ENCODE data around the gene PTPRT. TPM values are rescaled to one million over a fixed set of nuclear protein-coding genes. Genes with fewer than 3 reads are reported as not detected.

PTPRT gene
- total RNA-seq, 2 donors from 2014 or later: not detected

DNA sequence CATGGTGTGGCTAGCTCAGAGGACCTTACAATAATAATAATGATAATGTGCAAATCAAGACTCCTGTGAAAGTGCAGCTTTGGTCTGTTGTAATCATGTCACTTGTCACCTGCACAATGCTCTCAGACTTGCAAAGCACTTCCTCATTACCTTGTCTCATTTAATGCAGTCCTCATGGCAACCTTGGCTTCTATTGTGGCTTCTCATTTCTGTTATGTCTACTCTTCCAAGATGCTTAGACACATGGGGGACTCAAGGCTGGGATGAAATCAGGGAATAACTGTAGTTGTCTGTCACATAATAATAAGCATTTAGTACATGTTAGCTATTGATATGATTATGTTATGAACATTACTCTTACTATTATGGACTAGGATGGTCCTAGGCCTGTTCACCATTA, 484.2 kb downstream of the PTPRT start:
- H3K9me3 ChIP-seq: no peaks in the 10 kb centered on the region
- DNase-seq (ENCODE audit: low spot score): no peak

DNA sequence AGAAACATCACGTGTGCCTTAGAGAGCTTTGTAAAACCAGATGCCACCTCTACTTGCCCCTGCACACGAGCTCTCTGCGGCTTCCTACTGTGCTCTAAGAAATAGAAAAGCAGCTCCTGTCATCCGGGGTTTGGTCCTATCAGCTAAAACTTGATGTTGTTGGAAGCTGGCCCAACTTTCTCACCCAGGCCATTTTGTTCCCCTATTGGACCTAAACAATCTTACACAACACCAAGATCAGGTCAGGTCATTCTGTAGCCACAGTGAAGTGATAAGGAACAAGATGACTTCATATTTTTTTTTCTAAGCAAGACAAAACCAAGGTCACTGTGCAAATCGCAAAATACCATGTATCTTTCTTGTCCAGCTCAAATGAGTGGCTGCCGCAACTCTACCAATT, 486.0 kb downstream of the PTPRT start:
- H3K27ac ChIP-seq: no peak overlapping the region
- DNase-seq (ENCODE audit: low spot score) (no peak), ATAC-seq (ENCODE audit: insufficient number of reproducible peaks, low FRiP score, low read depth) (no peak)
- no peaks in the 10 kb centered on the region for H3K4me1 ChIP-seq (ENCODE audit: control insufficient read depth in 1 of 2, low read depth in 2 of 2)
- no peaks in the 10 kb centered on the region for H3K9me3 ChIP-seq
- no peak overlapping the region for H3K4me3 ChIP-seq
- no peaks in the 10 kb centered on the region for H3K36me3 ChIP-seq
- TF ChIP-seq, protein P1, sequence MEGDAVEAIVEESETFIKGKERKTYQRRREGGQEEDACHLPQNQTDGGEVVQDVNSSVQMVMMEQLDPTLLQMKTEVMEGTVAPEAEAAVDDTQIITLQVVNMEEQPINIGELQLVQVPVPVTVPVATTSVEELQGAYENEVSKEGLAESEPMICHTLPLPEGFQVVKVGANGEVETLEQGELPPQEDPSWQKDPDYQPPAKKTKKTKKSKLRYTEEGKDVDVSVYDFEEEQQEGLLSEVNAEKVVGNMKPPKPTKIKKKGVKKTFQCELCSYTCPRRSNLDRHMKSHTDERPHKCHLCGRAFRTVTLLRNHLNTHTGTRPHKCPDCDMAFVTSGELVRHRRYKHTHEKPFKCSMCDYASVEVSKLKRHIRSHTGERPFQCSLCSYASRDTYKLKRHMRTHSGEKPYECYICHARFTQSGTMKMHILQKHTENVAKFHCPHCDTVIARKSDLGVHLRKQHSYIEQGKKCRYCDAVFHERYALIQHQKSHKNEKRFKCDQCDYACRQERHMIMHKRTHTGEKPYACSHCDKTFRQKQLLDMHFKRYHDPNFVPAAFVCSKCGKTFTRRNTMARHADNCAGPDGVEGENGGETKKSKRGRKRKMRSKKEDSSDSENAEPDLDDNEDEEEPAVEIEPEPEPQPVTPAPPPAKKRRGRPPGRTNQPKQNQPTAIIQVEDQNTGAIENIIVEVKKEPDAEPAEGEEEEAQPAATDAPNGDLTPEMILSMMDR (IDR thresholded peaks at IDR 0.05): no peak
- no peaks in the 10 kb centered on the region for H3K27me3 ChIP-seq (replicated peaks; ENCODE audit: insufficient read depth)

More for the DNA sequence above, 484.2 kb downstream of the PTPRT start:
- H3K4me1 ChIP-seq (ENCODE audit: control insufficient read depth in 1 of 2, low read depth in 2 of 2): no peaks in the 10 kb centered on the region
- no peak overlapping the region for H3K4me3 ChIP-seq
- H3K27me3 ChIP-seq (replicated peaks; ENCODE audit: insufficient read depth): no peaks in the 10 kb centered on the region
- H3K36me3 ChIP-seq: no peaks in the 10 kb centered on the region
- TF ChIP-seq, protein P1 (IDR thresholded peaks at IDR 0.05): no peak
- no peak overlapping the region for H3K27ac ChIP-seq
- no peak for ATAC-seq (ENCODE audit: insufficient number of reproducible peaks, low FRiP score, low read depth)

DNA sequence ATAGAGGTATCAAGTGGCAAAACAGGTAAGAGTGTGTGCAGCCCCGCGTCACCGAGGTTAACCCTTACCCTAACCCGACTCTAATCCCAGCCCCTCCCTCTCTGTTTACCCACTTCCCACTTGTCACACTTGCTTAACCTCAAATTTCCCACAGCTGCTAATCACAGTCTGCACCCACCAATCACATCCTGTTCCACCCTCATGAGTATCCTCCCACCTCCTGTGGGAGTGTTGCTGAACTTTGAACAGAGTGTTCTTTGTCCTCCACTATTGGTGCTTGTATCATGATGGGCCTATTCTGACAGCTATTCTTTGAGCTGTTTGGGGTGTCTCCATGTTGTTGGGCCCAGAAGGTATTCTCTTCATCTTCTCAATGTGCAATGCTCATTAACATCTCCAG, 487.8 kb downstream of the PTPRT start:
- Histone ChIP-seq H3K4me3 (no peak overlapping the region), H3K27me3 (replicated peaks; ENCODE audit: insufficient read depth) (no peaks in the 10 kb centered on the region), H3K36me3 (no peaks in the 10 kb centered on the region), H3K27ac (no peak overlapping the region), H3K4me1 (ENCODE audit: control insufficient read depth in 1 of 2, low read depth in 2 of 2) (no peaks in the 10 kb centered on the region), H3K9me3 (no peaks in the 10 kb centered on the region)
- no peak for DNase-seq (ENCODE audit: low spot score)
- TF ChIP-seq, protein P1 (IDR thresholded peaks at IDR 0.05): no peak
- ATAC-seq (ENCODE audit: insufficient number of reproducible peaks, low FRiP score, low read depth): no peak

DNA sequence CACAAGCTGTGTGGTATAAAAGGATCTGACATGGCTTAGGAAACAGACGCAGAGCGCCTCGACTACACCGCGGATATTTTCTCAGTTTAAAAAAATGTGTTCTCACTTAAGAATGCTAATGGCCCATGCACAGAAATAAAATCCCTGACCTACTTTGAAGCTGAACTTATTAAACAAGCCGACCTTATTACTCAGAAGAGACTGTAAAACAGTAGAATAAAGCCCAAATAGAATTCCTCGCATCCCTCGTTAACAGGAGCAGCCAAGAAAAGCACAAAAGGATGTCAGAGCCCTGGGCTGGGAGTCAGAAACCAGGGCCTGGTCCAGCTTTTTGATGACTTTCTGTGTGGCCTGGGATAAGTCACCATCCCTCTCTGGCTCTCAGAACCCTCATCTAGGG, 489.3 kb downstream of the PTPRT start:
- H3K4me1 ChIP-seq (ENCODE audit: control insufficient read depth in 1 of 2, low read depth in 2 of 2): no peaks in the 10 kb centered on the region
- no peak overlapping the region for H3K4me3 ChIP-seq
- no peak overlapping the region for H3K27ac ChIP-seq
- no peak for DNase-seq (ENCODE audit: low spot score)
- TF ChIP-seq, protein P1 (IDR thresholded peaks at IDR 0.05): no peak
- no peak for ATAC-seq (ENCODE audit: insufficient number of reproducible peaks, low FRiP score, low read depth)
- no peaks in the 10 kb centered on the region for H3K9me3 ChIP-seq
- no peaks in the 10 kb centered on the region for H3K36me3 ChIP-seq
- no peaks in the 10 kb centered on the region for H3K27me3 ChIP-seq (replicated peaks; ENCODE audit: insufficient read depth)

DNA sequence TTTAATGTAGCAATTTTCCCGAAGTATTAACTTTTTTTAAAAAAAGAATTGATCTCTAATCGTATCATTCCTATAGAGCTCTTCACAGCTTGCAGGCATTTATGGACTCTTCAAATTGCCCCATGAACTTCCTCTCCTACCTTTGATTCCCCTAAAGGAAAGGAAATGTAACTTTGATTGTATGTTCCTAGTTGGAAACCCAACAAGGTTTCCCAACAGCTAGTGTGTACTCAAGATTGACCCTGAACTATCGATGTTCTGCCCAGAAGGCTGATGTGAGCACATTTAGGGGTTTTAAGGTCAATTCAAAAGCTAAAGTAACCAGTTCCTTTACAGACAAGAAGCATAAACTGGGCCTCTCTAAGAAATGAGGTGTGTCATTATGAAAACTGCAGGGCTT, 491.7 kb downstream of the PTPRT start:
- Histone ChIP-seq H3K27me3 (replicated peaks; ENCODE audit: insufficient read depth) (no peaks in the 10 kb centered on the region), H3K36me3 (no peaks in the 10 kb centered on the region), H3K9me3 (no peaks in the 10 kb centered on the region), H3K4me1 (ENCODE audit: control insufficient read depth in 1 of 2, low read depth in 2 of 2) (no peaks in the 10 kb centered on the region), H3K27ac (no peak overlapping the region), H3K4me3 (no peak overlapping the region)
- ATAC-seq (ENCODE audit: insufficient number of reproducible peaks, low FRiP score, low read depth): no peak
- TF ChIP-seq, protein P1 (IDR thresholded peaks at IDR 0.05): no peak
- DNase-seq (ENCODE audit: low spot score): no peak
